Middle frontal gyrus (tissue), 1 donor: ENCODE data around the gene FAM13B.
"Not testable (repeated sequence)": the region's sequence is repeated elsewhere in the genome, so short reads cannot be mapped to it uniquely, and the experiment has no call there.

ENCODE experiments used
- DNase-seq: peaks from one replicate; pipeline ENCODE4 v3.0.0-alpha.2; 2015; ENCODE audit warnings: low spot score; ENCODE audit errors: extremely low spot score

Gene FAM13B

GRCh38 chr5:137989419-137989818, 43.5 kb downstream of the FAM13B start:
- DNase-seq = no peak

DNA sequence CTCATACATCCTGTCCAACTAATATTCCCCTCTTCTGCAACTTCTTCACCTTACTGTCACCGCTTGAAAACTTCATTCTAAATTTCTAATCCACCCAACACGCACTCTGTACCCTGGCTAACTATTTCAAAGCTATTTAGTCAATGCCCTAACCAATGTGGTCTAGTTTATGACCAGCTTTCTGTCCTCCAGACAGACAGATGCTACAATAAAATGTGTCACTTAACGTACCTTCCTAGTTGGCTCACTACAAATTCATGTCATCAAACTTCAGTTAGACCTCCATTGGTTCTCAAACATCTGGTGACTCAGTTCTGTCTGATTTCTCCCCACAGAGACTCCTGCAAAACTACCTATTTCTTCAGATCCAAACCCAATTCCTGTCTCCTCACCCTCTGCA, 57.7 kb downstream of the FAM13B start:
- no peak for DNase-seq

DNA sequence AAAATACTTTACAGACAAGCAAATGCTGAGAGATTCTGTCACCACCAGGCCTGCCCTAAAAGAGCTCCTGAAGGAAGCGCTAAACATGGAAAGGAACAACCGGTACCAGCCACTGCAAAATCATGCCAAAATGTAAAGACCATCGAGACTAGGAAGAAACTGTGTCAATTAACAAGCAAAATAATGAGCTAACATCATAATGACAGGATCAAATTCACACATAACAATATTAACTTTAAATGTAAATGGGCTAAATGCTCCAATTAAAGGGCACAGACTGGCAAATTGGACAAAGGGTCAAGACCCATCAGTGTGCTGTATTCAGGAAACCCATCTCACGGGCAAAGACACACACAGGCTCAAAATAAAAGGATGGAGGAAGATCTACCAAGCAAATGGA, 62.5 kb downstream of the FAM13B start:
- not testable (repeated sequence) for DNase-seq

DNA sequence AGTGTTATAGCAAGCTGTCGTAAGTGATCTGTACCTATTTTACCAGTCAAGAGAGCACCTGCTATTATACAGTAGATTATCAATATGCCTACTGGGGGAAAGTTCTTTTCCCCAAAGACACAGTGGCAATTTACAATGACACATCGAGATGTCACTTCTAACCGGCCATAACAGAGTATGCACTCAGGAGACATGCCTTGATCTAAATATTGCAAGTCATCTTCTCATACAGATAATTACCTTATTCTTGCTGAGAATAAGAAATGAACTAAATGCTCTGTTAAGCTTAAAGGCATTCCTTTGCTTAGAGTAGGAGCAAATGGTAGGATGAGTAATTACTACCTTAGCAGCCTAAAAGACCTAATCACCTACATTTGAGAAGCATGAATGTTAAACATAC, 72.1 kb downstream of the FAM13B start:
- DNase-seq = no peak

DNA sequence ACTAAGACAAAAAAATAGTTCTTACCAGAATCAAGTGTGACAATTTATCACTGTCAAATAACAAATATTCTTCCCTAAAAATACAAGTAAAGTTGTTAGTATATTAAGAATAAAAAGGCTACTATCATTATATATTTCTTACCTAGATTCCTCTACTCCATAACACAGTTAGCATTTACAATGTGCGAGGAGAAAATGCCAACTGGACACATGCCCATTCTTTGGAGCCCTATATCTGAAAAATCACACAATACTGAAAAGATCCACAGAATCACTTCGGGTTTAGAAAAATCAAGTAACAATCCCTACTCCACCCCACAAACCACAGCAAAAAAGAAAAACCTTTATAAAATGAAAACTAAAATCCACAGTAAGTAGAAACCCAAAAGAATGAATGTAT, 72.7 kb downstream of the FAM13B start:
- no peak for DNase-seq

GRCh38 chr5:137959488-137959887, 73.4 kb downstream of the FAM13B start:
- no peak for DNase-seq

DNA sequence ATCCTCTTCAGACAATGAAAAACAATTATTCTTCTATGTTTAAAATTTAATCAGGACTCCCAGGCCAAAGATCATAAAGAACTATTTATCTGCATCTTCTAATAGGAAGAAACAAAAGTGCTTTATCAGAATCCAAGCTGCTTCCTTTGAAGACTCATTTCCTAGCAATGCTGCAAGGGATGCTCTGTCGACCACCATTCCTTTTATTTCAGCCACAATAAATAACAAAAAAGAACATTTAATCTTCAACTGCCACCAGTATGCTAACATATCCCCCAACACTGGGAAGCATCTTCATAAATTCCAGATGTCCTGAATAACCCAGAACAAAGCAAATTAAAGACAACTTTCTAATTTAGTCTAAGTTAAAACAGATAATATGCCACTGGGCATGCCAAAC, 74.9 kb downstream of the FAM13B start:
- no peak for DNase-seq

GRCh38 chr5:137954131-137954879, 78.6 kb downstream of the FAM13B start:
- DNase-seq = no peak

GRCh38 chr5:137945825-137946224, 87.1 kb downstream of the FAM13B start:
- DNase-seq = no peak

- DNase-seq = not testable (repeated sequence)
Measured at GRCh38 chr5:137944280-137944679, 88.6 kb downstream of the FAM13B start.

GRCh38 chr5:137939331-137939730, 93.5 kb downstream of the FAM13B start:
- no peak for DNase-seq

DNA sequence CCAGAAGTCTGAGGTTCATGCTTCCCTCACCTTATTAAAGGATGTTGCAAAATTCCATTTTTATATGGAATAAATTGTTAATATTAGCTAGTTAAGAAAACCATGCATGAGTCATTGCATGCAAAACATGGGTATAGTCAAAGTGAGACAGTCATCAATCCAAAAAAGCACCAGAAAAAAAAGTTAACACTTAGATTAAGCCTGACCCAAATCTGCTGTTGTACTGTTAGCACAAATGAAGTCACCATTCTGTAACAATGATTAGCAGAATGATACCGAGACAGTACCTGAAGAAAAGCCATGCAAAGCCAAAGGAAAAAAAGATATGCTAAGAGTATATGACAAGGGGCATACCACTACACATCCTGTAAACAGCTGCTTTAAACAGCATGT, 94.1 kb downstream of the FAM13B start:
- DNase-seq = no peak

DNA sequence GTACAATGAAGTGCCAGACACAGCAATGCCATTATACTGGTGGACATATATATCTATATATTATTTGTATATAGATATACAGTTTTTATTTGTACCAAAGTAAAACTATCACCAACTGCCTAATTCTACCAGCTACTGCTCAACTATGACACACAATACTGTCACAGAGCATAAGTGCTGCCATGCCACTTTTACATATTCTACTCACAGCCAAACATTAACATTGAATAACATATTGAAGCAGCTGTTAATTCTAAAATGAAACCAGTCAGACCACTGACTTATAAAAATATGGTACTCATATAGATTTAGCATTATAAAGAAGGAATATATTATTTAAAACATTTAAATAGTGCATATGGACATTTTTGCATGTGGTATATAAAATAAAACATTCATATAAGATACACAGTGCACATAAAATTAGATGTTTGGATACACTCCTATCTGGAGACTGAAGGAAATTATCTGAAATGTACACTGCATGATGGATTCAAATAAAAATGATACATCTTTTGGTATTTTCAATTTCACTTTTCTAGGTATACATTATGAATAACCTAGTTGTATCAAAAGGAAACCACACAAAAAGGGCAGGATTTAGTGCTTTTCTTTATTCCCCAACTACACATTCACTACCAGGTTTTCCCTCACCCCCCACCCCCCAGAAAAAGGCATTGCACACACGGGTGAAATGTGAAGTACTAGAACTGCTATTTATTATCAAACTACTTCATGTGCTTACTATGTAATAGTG, 94.7 kb downstream of the FAM13B start:
- DNase-seq = no peak

GRCh38 chr5:137935694-137936093, 97.2 kb downstream of the FAM13B start:
- DNase-seq = no peak

DNA sequence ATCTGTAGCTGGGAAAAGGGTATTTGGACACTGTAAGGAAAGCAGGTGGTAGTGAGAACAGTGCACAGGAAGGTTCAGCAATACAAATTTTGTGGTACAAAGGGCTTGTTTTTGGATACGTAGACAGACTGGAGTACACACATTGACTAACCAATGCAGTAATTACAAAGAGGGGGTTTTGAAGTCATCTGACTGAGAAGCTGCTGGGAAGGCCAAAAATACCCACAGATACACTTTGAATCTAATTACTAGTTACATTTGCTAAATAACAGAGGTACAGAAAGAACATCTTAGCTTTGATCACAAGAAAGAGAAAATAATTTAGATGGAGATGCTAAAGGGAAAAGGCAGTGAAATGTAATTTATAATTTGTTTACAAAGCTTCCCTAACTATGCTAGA, 97.7 kb downstream of the FAM13B start:
- DNase-seq = no peak

- DNase-seq = no peak
Measured at GRCh38 chr5:137933491-137933911, 99.4 kb downstream of the FAM13B start.

GRCh38 chr5:137932800-137933199, 100.1 kb downstream of the FAM13B start:
- DNase-seq = no peak

GRCh38 chr5:137923856-137924255, 109.0 kb downstream of the FAM13B start:
- no peak for DNase-seq

- DNase-seq = no peak
Measured at GRCh38 chr5:137921931-137922330, 110.9 kb downstream of the FAM13B start.

DNA sequence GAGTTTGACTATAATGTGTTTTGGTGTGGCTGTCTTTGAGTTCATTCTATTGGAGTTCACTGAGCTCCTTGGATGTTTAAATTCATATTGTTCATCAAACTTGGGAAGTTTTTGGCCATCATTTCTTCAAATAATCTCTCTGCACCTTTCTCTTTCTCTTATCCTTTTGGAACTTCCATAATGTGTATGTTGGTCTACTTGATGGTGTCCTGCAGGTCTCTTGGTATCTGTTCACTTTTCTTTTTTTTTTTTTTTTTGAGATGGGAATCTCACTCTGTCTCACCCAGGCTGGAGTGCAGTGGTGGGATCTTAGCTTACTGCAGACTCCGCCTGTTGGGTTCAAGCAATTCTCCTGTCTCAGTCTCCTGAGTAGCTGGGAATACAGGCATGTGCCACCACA, 116.0 kb downstream of the FAM13B start:
- no peak for DNase-seq

DNA sequence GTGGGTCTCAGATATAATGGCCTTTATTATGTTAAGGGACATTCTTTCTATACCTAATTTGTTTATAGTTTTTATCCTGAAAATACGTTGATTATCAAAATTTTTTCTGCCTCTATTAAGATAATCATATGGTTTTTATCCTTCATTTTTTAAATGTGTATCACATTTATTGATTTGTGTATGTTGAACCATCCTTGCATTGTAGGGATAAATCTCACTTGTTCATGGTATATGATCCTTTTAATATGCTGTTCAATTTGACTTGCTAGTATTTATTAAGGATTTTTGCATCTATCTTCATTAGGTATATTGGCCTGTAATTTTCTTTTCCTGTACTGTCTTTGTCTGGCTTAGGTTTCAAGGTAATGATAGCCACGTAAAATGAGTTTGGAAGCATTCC, 118.1 kb downstream of the FAM13B start:
- DNase-seq = no peak

- DNase-seq = no peak
Measured at GRCh38 chr5:137902408-137903133, 130.3 kb downstream of the FAM13B start.
